ENCODE results near the gene TARBP1. TPM values are rescaled to one million over a fixed set of nuclear protein-coding genes. Genes with fewer than 3 reads are reported as not detected.

TARBP1 gene
- total and polyA plus RNA-seq, 2 of the 4 experiments (the other 2 are of a cell fraction), result 10.6 to 17.7 TPM

DNA sequence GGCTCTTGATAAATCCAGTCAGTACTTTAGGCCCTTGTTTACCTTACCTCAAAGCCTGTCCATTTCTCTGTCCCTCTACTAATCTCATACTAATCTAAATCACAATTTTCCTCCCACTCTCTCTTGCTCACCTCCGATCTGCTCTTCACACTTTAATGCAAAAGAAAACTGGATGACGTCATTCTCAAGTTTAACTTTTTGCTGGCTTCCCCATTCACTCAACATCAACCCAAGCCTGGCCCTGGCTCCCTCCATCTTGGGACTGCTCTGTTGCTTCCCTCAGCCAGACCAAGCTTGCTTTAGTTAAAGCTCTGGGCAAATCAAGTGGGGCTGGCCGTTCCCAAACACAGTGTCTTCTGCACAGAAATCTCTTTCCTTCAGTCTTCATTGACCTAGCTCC lies 76.0 kb downstream of the TARBP1 start:
- in situ Hi-C loops (cut with MboI; ENCODE audit: low sequenced_read_pairs) (no loop called here), dilution Hi-C loops (cut with HindIII; ENCODE audit: low sequenced_read_pairs, unreplicated experiment) (no loop called here), intact Hi-C loops (cut with micrococcal nuclease) (no loop called here)
- no peak overlapping the region for H4K5ac ChIP-seq (ENCODE audit: low read depth, low read length)
- H4K91ac ChIP-seq (ENCODE audit: insufficient read depth, low read depth, low read length), result no peak overlapping the region
- no peak for DNase-seq
- no peak overlapping the region for H3K27ac ChIP-seq (ENCODE audit: insufficient read depth, low read length)
- H2AFZ ChIP-seq (replicated peaks; ENCODE audit: low read length, poor library complexity), result no peak overlapping the region
- H3K23ac ChIP-seq (ENCODE audit: low read depth, low read length), result no peak overlapping the region
- H3K4me2 ChIP-seq (ENCODE audit: low read depth, low read length), result no peak overlapping the region
- no peak overlapping the region for H3K56ac ChIP-seq (ENCODE audit: extremely low read depth, insufficient read depth, low read length)
- no peaks in the 10 kb centered on the region for H4K20me1 ChIP-seq (ENCODE audit: insufficient read depth, low read length)
- H3K14ac ChIP-seq (replicated peaks; ENCODE audit: low read depth, low read length), result no peak overlapping the region
- no peak for TF ChIP-seq CEBPB (IDR thresholded peaks at IDR 0.05; ENCODE audit: low read depth, low read length)
- no peak for TF ChIP-seq NFE2L2 (IDR thresholded peaks at IDR 0.05; ENCODE audit: low read depth, low read length)
- no peak for TF ChIP-seq MAZ (IDR thresholded peaks at IDR 0.05; ENCODE audit: borderline replicate concordance, low read depth, low read length)
- no peak for TF ChIP-seq CHD1 (IDR thresholded peaks at IDR 0.05; ENCODE audit: low read depth, low read length)
- TF ChIP-seq MAFK (IDR thresholded peaks at IDR 0.05; ENCODE audit: low read depth, low read length), result no peak
- TF ChIP-seq POLR2A (IDR thresholded peaks at IDR 0.05; ENCODE audit: low read depth, low read length), result no peak
- TF ChIP-seq RAD21 (IDR thresholded peaks at IDR 0.05; ENCODE audit: low read length), result no peak
- TF ChIP-seq, protein P1, sequence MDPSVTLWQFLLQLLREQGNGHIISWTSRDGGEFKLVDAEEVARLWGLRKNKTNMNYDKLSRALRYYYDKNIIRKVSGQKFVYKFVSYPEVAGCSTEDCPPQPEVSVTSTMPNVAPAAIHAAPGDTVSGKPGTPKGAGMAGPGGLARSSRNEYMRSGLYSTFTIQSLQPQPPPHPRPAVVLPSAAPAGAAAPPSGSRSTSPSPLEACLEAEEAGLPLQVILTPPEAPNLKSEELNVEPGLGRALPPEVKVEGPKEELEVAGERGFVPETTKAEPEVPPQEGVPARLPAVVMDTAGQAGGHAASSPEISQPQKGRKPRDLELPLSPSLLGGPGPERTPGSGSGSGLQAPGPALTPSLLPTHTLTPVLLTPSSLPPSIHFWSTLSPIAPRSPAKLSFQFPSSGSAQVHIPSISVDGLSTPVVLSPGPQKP (IDR thresholded peaks at IDR 0.05; ENCODE audit: borderline replicate concordance, low read depth, low read length), result no peak
- TF ChIP-seq SMC3 (IDR thresholded peaks at IDR 0.05; ENCODE audit: low read depth, low read length), result no peak
- no peak for TF ChIP-seq USF2 (IDR thresholded peaks at IDR 0.05; ENCODE audit: low read depth, low read length)
- no peak for TF ChIP-seq RCOR1 (IDR thresholded peaks at IDR 0.05; ENCODE audit: insufficient replicate concordance, low read length)
- no peak for TF ChIP-seq MXI1 (IDR thresholded peaks at IDR 0.05; ENCODE audit: borderline replicate concordance, low read depth, low read length)
- TF ChIP-seq, protein P2, sequence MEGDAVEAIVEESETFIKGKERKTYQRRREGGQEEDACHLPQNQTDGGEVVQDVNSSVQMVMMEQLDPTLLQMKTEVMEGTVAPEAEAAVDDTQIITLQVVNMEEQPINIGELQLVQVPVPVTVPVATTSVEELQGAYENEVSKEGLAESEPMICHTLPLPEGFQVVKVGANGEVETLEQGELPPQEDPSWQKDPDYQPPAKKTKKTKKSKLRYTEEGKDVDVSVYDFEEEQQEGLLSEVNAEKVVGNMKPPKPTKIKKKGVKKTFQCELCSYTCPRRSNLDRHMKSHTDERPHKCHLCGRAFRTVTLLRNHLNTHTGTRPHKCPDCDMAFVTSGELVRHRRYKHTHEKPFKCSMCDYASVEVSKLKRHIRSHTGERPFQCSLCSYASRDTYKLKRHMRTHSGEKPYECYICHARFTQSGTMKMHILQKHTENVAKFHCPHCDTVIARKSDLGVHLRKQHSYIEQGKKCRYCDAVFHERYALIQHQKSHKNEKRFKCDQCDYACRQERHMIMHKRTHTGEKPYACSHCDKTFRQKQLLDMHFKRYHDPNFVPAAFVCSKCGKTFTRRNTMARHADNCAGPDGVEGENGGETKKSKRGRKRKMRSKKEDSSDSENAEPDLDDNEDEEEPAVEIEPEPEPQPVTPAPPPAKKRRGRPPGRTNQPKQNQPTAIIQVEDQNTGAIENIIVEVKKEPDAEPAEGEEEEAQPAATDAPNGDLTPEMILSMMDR (conservative IDR thresholded peaks at IDR 0.05; ENCODE audit: low read depth, low read length), result no peak
- TF ChIP-seq RFX5 (IDR thresholded peaks at IDR 0.05; ENCODE audit: low read depth, low read length), result no peak
- no peak for TF ChIP-seq BHLHE40 (IDR thresholded peaks at IDR 0.05; ENCODE audit: low read depth, low read length)
- TF ChIP-seq FOS (IDR thresholded peaks at IDR 0.05; ENCODE audit: low read depth, low read length), result no peak
- H3K4me3 ChIP-seq (ENCODE audit: insufficient read depth, low read depth, low read length), result no peak overlapping the region
- H2BK20ac ChIP-seq (ENCODE audit: low read depth, low read length), result no peak overlapping the region
- no peak overlapping the region for H2AK9ac ChIP-seq (replicated peaks; ENCODE audit: low read depth, low read length, poor library complexity)
- H2BK15ac ChIP-seq (ENCODE audit: low read depth, low read length), result no peak overlapping the region
- no peak overlapping the region for H3K9ac ChIP-seq (ENCODE audit: low read depth, low read length)
- peaks cover 3% of the 10 kb centered on the region; the same call in 1 of the 2 replicates for H3K9me1 ChIP-seq (ENCODE audit: insufficient read depth, low read length)
- no peaks in the 10 kb centered on the region for H3K27me3 ChIP-seq (ENCODE audit: control insufficient read depth, insufficient read depth, low read length)
- H3K9me3 ChIP-seq (ENCODE audit: control insufficient read depth, insufficient read depth, low read length), result no peaks in the 10 kb centered on the region
- CTCF ChIA-PET, result no interaction called here
- H3K4ac ChIP-seq (ENCODE audit: low read depth, low read length), result no peak overlapping the region
- 94 to 100% methylated on average over 1 to 2 of the region's 3 CpGs for WGBS, 2 experiments (ENCODE audit: extremely low coverage in 2 of 2, insufficient read length in 1 of 2)
- BruUV-seq (replicated peaks), result no TSS peak
- H2AK5ac ChIP-seq (ENCODE audit: low read depth, low read length), result no peak overlapping the region
- no peak overlapping the region for H4K8ac ChIP-seq (ENCODE audit: low read depth in 2 of 2, low read length in 2 of 2)
- ATAC-seq (ENCODE audit: low read depth), result no peak
- peaks cover 2% of the 10 kb centered on the region; the same call in 1 of the 2 replicates for H3K4me1 ChIP-seq (ENCODE audit: control insufficient read depth, insufficient read depth, low read length)
- POLR2A ChIA-PET (ENCODE audit: unreplicated experiment), result no interaction called here
- no peak overlapping the region for H3K18ac ChIP-seq (ENCODE audit: low read depth, low read length)
- no peaks in the 10 kb centered on the region for H3K36me3 ChIP-seq (ENCODE audit: control insufficient read depth, insufficient read depth, low read length)
- H3K79me1 ChIP-seq (ENCODE audit: low read depth in 1 of 2, low read length in 2 of 2), result no peaks in the 10 kb centered on the region
- no peak overlapping the region for H2BK5ac ChIP-seq (ENCODE audit: low read depth, low read length, poor library complexity, severe bottlenecking)
- no peak overlapping the region for H2BK120ac ChIP-seq (ENCODE audit: low read depth, low read length)

All from IMR-90 (cell line).